Neuronal stem cell (in vitro differentiated cells): ENCODE measurements around the gene GPR55.

ENCODE experiments used
- DNase-seq: peaks from one replicate; pipeline ENCODE4 v3.0.0-alpha.2; 2013; ENCODE audit warnings: low spot score
- H2AFZ ChIP-seq: one replicate; pipeline ENCODE4 v1.6.1; 2013; ENCODE audit warnings: mild to moderate bottlenecking, low read length, inconsistent platforms
- H2AK5ac ChIP-seq: 2 replicates; pipeline ENCODE4 v1.6.1; 2013; ENCODE audit warnings: low read depth, mild to moderate bottlenecking, inconsistent platforms, low read length, moderate library complexity, mixed read lengths
- H2BK120ac ChIP-seq: 2 replicates; pipeline ENCODE4 v1.6.1; 2013; ENCODE audit warnings: low read depth, mild to moderate bottlenecking, inconsistent platforms, low read length, moderate library complexity, mixed read lengths
- H2BK12ac ChIP-seq: one replicate; pipeline ENCODE4 v1.6.1; 2013; ENCODE audit warnings: low read length, inconsistent platforms
- H2BK15ac ChIP-seq: 2 replicates; pipeline ENCODE4 v1.6.1; 2013; ENCODE audit warnings: mild to moderate bottlenecking, low read length, inconsistent platforms, mixed read lengths
- H2BK5ac ChIP-seq: one replicate; pipeline ENCODE4 v1.6.1; 2013; ENCODE audit warnings: inconsistent platforms, mild to moderate bottlenecking, low read length, moderate library complexity
- H3K14ac ChIP-seq: one replicate; pipeline ENCODE4 v1.6.1; 2013; ENCODE audit warnings: low read length, inconsistent platforms
- H3K18ac ChIP-seq: 2 replicates; pipeline ENCODE4 v1.6.1; 2013; ENCODE audit warnings: low read length, inconsistent platforms
- H3K23ac ChIP-seq: 2 replicates; pipeline ENCODE4 v1.6.1; 2013; ENCODE audit warnings: low read depth, mild to moderate bottlenecking, mixed read lengths, low read length, inconsistent platforms; ENCODE audit not compliant: poor library complexity
- H3K27ac ChIP-seq: replicated peaks from 3 replicates; pipeline ENCODE4 v1.5.1; 2013; ENCODE audit warnings: low read length, inconsistent platforms
- H3K27me3 ChIP-seq, 3 experiments: 2 replicates each; pipeline ENCODE4 v1.6.1; 2013; ENCODE audit warnings: low read length in 3 of 3, mild to moderate bottlenecking in 2 of 3, inconsistent platforms in 1 of 3, low read depth in 1 of 3, mixed read lengths in 1 of 3, moderate library complexity in 1 of 3; ENCODE audit not compliant: control insufficient read depth in 3 of 3, insufficient read depth in 3 of 3
- H3K36me3 ChIP-seq, 2 donors: replicated peaks in 1 of 2; 2 replicates each; pipeline ENCODE4 v1.6.1; 2013; ENCODE audit warnings: low read length in 2 of 2; ENCODE audit not compliant: control insufficient read depth in 2 of 2, insufficient read depth in 2 of 2
- H3K4ac ChIP-seq: 2 replicates; pipeline ENCODE4 v1.6.1; 2013; ENCODE audit warnings: inconsistent platforms, mild to moderate bottlenecking, low read length, moderate library complexity
- H3K4me1 ChIP-seq, 2 donors: 1 replicate in 1 of 2; 2 replicates in 1 of 2; pipeline ENCODE4 v1.6.1; 2013; ENCODE audit warnings: low read length in 2 of 2, low read depth in 1 of 2; ENCODE audit not compliant: control insufficient read depth in 2 of 2, insufficient read depth in 1 of 2
- H3K4me2 ChIP-seq: one replicate; pipeline ENCODE4 v1.6.1; 2013; ENCODE audit warnings: mild to moderate bottlenecking, low read length, inconsistent platforms; ENCODE audit not compliant: insufficient read depth, poor library complexity, severe bottlenecking
- H3K4me3 ChIP-seq, 2 donors: 2 replicates each; pipeline ENCODE4 v1.5.1; 2013; ENCODE audit warnings: low read length in 2 of 2, mild to moderate bottlenecking in 2 of 2, inconsistent platforms in 1 of 2, moderate library complexity in 1 of 2
- H3K79me1 ChIP-seq: one replicate; pipeline ENCODE4 v1.6.1; 2013; ENCODE audit warnings: low read depth, mild to moderate bottlenecking, inconsistent platforms, low read length, moderate library complexity
- H3K9ac ChIP-seq: one replicate; pipeline ENCODE4 v1.6.1; 2013; ENCODE audit warnings: mild to moderate bottlenecking, low read depth, low read length, inconsistent platforms; ENCODE audit not compliant: poor library complexity
- H3K9me3 ChIP-seq, 2 donors: replicated peaks in 1 of 2; 2 replicates each; pipeline versions ENCODE3 to v1.6.1; 2013; ENCODE audit warnings: low read length in 2 of 2, mild to moderate bottlenecking in 2 of 2, inconsistent platforms in 1 of 2, low read depth in 1 of 2, mixed read lengths in 1 of 2, moderate library complexity in 1 of 2; ENCODE audit not compliant: control insufficient read depth in 2 of 2, insufficient read depth in 1 of 2
- H4K8ac ChIP-seq: one replicate; pipeline ENCODE4 v1.6.1; 2013; ENCODE audit warnings: low read depth, mild to moderate bottlenecking, inconsistent platforms, low read length, moderate library complexity
- H4K91ac ChIP-seq: one replicate; pipeline ENCODE4 v1.6.1; 2013; ENCODE audit warnings: low read length, low read depth, mild to moderate bottlenecking, inconsistent platforms; ENCODE audit not compliant: poor library complexity
- WGBS, 2 donors: extraction: QIAGEN DNeasy Blood & Tissue Kit; methylation state at CpG; one replicate each; pipeline ENCODE4 v1.1.7; 2013; ENCODE audit warnings: missing lambda C conversion rate in 2 of 2, mixed read lengths in 1 of 2; ENCODE audit not compliant: insufficient read length in 2 of 2, insufficient replicate concordance in 1 of 2; ENCODE audit errors: extremely low coverage in 2 of 2; 5-methylcytosine and 5-hydroxymethylcytosine counted together

Gene GPR55

GRCh38 chr2:230957756-230958391 lies 32.8 kb upstream of the GPR55 start:
- Histone ChIP-seq H2BK5ac (no peak overlapping the region), H3K9me3 (peaks cover 5 to 7% of the 10 kb centered on the region in 2 donors), H2BK15ac (no peak overlapping the region), H3K36me3 (no peaks in the 10 kb centered on the region), H3K79me1 (no peaks in the 10 kb centered on the region), H3K14ac (no peak overlapping the region), H3K9ac (no peak overlapping the region), H3K18ac (no peak overlapping the region), H3K27ac (no peak overlapping the region), H3K4me1 (peaks cover 0 to 5% of the 10 kb centered on the region in 2 donors), H3K4me3 (peak overlapping the region in 1 of 2 donors; percentile 28), H2BK120ac (no peak overlapping the region), H2BK12ac (no peak overlapping the region), H4K8ac (no peak overlapping the region), H3K4ac (no peak overlapping the region), H2AK5ac (no peak overlapping the region), H4K91ac (no peak overlapping the region), H3K23ac (no peak overlapping the region), H3K4me2 (peak overlapping the region; percentile 41), H2AFZ (peak overlapping the region; percentile 81), H3K27me3 (peaks cover 0 to 34% (median 6%) of the 10 kb centered on the region in 3 experiments)
- DNase-seq: no peak

GRCh38 chr2:230956827-230957755 lies 32.0 kb upstream of the GPR55 start:
- DNase-seq: peak; percentile 30
- Histone ChIP-seq H3K23ac (no peak overlapping the region), H3K27me3 (peaks cover 0 to 34% (median 6%) of the 10 kb centered on the region in 3 experiments), H3K9me3 (peaks cover 7 to 10% of the 10 kb centered on the region in 2 donors), H2BK12ac (no peak overlapping the region), H3K9ac (no peak overlapping the region), H2BK5ac (no peak overlapping the region), H4K8ac (no peak overlapping the region), H4K91ac (no peak overlapping the region), H3K4me2 (peak overlapping the region; percentile 68), H3K14ac (no peak overlapping the region), H3K4me3 (peak overlapping the region; percentile 28 to 76), H3K4me1 (peaks cover 0 to 5% of the 10 kb centered on the region in 2 donors), H3K36me3 (no peaks in the 10 kb centered on the region), H3K18ac (no peak overlapping the region), H3K27ac (no peak overlapping the region), H2BK120ac (no peak overlapping the region), H2AK5ac (no peak overlapping the region), H3K4ac (no peak overlapping the region), H3K79me1 (no peaks in the 10 kb centered on the region), H2BK15ac (no peak overlapping the region), H2AFZ (peak overlapping the region; percentile 81)
- no CpG with 5 or more reads among the region's 43 CpGs for WGBS, 2 donors

DNA sequence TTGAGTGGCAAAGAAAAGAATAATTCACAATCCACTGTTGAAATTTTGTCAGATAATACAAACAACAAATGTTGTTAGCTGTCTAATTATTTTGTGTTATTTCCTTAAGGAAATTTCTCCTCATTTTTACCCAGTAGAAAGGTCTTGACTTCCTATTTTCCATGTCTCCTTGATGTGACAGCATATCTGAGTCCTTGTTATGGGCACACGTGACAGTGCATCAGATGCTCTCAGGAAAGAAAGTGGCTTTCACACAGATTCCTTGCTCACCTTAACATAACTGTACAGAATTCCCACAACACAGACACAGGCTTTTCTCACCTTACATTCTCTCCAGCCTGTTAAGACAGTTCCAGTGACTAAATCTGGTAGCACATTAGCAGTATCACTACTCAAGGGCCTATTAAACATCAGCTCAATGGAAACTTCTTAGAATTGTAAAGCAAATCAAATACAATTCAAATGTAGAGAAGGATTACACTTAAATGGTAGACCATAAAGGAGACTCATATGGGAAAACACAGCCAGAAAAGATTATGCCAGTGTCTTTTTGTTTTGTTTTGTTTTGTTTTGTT lies 30.2 kb upstream of the GPR55 start:
- Histone ChIP-seq H3K9ac (no peak overlapping the region), H3K79me1 (no peaks in the 10 kb centered on the region), H3K27ac (no peak overlapping the region), H2BK12ac (no peak overlapping the region), H2AFZ (no peak overlapping the region), H3K36me3 (no peaks in the 10 kb centered on the region), H3K23ac (no peak overlapping the region), H2AK5ac (no peak overlapping the region), H2BK120ac (no peak overlapping the region), H2BK15ac (no peak overlapping the region), H2BK5ac (no peak overlapping the region), H3K9me3 (peaks cover 4 to 6% of the 10 kb centered on the region in 2 donors), H3K4me1 (peaks cover 0 to 5% of the 10 kb centered on the region in 2 donors), H3K4me3 (no peak overlapping the region), H3K4ac (no peak overlapping the region), H3K4me2 (no peak overlapping the region), H3K14ac (no peak overlapping the region), H3K27me3 (peaks cover 0 to 34% (median 6%) of the 10 kb centered on the region in 3 experiments), H4K91ac (no peak overlapping the region), H3K18ac (no peak overlapping the region), H4K8ac (no peak overlapping the region)
- no peak for DNase-seq
- no CpG with 5 or more reads among the region's 1 CpG for WGBS, 2 donors

DNA sequence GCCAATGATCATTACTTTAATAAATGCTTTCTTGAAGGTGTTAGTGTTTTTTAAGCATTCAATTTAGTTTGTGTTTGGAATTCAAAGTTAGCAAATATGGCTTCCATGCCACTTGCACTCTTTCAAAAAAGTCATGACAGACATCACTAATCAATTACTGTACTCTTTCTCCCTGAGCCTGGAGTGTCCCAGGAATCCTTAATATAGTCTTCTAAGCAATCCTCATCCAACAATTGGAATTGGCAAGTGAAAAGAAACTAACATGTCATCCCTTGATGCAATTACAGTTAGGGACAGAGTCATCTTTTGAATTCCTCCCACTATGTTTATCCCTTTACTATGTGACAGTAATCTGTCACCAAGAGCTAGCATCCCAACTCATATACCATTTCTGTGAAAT lies 29.7 kb upstream of the GPR55 start:
- H2BK5ac ChIP-seq: no peak overlapping the region
- peaks cover 0 to 5% of the 10 kb centered on the region in 2 donors for H3K4me1 ChIP-seq

More for the DNA sequence above, 29.7 kb upstream of the GPR55 start:
- no peak overlapping the region for H2AFZ ChIP-seq
- H4K8ac ChIP-seq: no peak overlapping the region
- H3K9ac ChIP-seq: no peak overlapping the region
- no peak overlapping the region for H3K4me3 ChIP-seq
- H3K4ac ChIP-seq: no peak overlapping the region
- no peak overlapping the region for H2BK120ac ChIP-seq
- H2BK12ac ChIP-seq: no peak overlapping the region
- peaks cover 0 to 34% (median 6%) of the 10 kb centered on the region in 3 experiments for H3K27me3 ChIP-seq
- H3K18ac ChIP-seq: no peak overlapping the region
- no peak overlapping the region for H3K4me2 ChIP-seq
- H3K79me1 ChIP-seq: no peaks in the 10 kb centered on the region
- no peak overlapping the region for H2AK5ac ChIP-seq
- no peak overlapping the region for H3K14ac ChIP-seq
- H4K91ac ChIP-seq: no peak overlapping the region
- no peak overlapping the region for H3K23ac ChIP-seq
- DNase-seq: no peak
- no peak overlapping the region for H3K27ac ChIP-seq
- no peak overlapping the region for H2BK15ac ChIP-seq
- peaks cover 4 to 6% of the 10 kb centered on the region in 2 donors for H3K9me3 ChIP-seq
- H3K36me3 ChIP-seq: no peaks in the 10 kb centered on the region
